Progenitor cell of endocrine pancreas (in vitro differentiated cells): ENCODE results near the gene C1QTNF6. TPM values are rescaled to one million over a fixed set of nuclear protein-coding genes. Genes with fewer than 3 reads are reported as not detected.

ENCODE experiments used
- DNase-seq: peaks from one replicate; pipeline ENCODE4 v3.0.0; 2021; ENCODE audit warnings: low spot score; ENCODE audit not compliant: unreplicated experiment
- H3K27ac Mint-ChIP-seq: 2 replicates; pipeline ENCODE4 v1.8.0; 2021; ENCODE audit warnings: mild to moderate bottlenecking, moderate library complexity, mixed read lengths
- H3K27me3 Mint-ChIP-seq: 2 replicates; pipeline ENCODE4 v1.8.0; 2021; ENCODE audit warnings: mixed read lengths
- H3K36me3 Mint-ChIP-seq: 2 replicates; pipeline ENCODE4 v1.8.0; 2022; ENCODE audit warnings: mixed read lengths; ENCODE audit not compliant: insufficient read depth
- H3K4me1 Mint-ChIP-seq: 2 replicates; pipeline ENCODE4 v1.8.0; 2021; ENCODE audit warnings: low read depth, mixed read lengths
- H3K4me3 Mint-ChIP-seq: 2 replicates; pipeline ENCODE4 v1.8.0; 2021; ENCODE audit warnings: low read depth, mild to moderate bottlenecking, moderate library complexity, mixed read lengths
- H3K9me3 Mint-ChIP-seq: 2 replicates; pipeline ENCODE4 v1.8.0; 2021; ENCODE audit warnings: low read depth, mixed read lengths
- total RNA-seq: library from RNA; stranded (reverse); gene quantifications from 2 replicates; pipeline ENCODE4 v1.2.1, GENCODE V29; 2021
- TF ChIP-seq, protein P1 (sequence below): fragments of 200-600 bp; sonication (generic); IDR thresholded peaks from one replicate; pipeline ENCODE4 v1.5.0; 2021; ENCODE audit warnings: antibody characterized with exemption, mild to moderate bottlenecking; ENCODE audit not compliant: unreplicated experiment

Gene C1QTNF6
- total RNA-seq, 1 donor from 2014 or later, result 14.5 TPM

DNA sequence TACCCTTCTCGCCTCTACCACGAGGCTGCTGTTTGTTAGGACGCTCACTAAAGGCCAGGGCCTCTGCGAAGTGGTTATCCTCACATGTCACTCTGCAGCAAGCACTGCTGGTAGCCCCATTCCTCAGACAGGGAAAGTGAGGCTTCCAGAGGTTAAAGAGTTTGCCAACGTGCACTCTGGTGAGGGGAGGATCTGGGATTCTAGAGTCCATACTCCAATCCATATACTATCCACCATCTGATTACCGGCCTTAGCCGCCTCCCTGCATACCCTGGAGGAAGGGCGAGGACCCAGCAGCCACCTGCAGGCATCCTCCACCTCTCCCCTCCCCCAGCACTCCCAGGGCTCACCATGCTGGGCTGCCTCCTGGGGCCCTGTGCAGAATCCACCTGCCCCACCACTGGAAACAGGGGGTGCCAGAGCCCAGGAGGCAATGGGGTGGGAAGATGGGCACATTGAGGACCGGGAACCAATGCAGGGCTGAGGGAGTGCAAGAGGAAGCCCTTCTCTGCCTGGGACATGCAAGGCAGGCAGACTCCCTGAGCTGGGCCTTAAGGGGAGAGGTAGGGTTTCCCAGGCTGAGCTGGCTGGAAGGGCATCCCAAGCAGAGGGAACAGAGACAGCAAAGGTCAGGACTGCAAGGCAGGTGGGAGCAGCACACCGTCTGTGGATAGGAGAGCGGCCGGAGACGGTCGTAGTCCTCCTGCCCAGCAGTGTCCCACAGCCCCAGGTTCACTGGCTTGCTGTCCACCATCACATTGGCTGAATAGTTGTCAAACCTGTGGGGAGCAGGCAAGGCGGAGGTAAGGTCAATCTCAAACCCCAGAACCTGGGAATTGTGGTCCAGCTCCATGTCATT is 44.3 kb upstream of the C1QTNF6 start:
- Mint-ChIP-seq H3K27me3 (peaks cover 16% of the 10 kb centered on the region), H3K4me3 (no peak overlapping the region), H3K4me1 (no peaks in the 10 kb centered on the region), H3K36me3 (no peaks in the 10 kb centered on the region), H3K9me3 (no peaks in the 10 kb centered on the region), H3K27ac (no peak overlapping the region)
- TF ChIP-seq, protein P1, sequence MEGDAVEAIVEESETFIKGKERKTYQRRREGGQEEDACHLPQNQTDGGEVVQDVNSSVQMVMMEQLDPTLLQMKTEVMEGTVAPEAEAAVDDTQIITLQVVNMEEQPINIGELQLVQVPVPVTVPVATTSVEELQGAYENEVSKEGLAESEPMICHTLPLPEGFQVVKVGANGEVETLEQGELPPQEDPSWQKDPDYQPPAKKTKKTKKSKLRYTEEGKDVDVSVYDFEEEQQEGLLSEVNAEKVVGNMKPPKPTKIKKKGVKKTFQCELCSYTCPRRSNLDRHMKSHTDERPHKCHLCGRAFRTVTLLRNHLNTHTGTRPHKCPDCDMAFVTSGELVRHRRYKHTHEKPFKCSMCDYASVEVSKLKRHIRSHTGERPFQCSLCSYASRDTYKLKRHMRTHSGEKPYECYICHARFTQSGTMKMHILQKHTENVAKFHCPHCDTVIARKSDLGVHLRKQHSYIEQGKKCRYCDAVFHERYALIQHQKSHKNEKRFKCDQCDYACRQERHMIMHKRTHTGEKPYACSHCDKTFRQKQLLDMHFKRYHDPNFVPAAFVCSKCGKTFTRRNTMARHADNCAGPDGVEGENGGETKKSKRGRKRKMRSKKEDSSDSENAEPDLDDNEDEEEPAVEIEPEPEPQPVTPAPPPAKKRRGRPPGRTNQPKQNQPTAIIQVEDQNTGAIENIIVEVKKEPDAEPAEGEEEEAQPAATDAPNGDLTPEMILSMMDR, result no peak
- DNase-seq, result no peak

- H3K27ac Mint-ChIP-seq, result no peak overlapping the region
- peaks cover 13% of the 10 kb centered on the region for H3K27me3 Mint-ChIP-seq
- no peaks in the 10 kb centered on the region for H3K4me1 Mint-ChIP-seq
- TF ChIP-seq, protein P1, result no peak
- no peaks in the 10 kb centered on the region for H3K9me3 Mint-ChIP-seq
- H3K4me3 Mint-ChIP-seq, result no peak overlapping the region
- H3K36me3 Mint-ChIP-seq, result no peaks in the 10 kb centered on the region
- no peak for DNase-seq
These were observed 43.5 kb upstream of the C1QTNF6 start for GRCh38 chr22:37231406-37232139.

DNA sequence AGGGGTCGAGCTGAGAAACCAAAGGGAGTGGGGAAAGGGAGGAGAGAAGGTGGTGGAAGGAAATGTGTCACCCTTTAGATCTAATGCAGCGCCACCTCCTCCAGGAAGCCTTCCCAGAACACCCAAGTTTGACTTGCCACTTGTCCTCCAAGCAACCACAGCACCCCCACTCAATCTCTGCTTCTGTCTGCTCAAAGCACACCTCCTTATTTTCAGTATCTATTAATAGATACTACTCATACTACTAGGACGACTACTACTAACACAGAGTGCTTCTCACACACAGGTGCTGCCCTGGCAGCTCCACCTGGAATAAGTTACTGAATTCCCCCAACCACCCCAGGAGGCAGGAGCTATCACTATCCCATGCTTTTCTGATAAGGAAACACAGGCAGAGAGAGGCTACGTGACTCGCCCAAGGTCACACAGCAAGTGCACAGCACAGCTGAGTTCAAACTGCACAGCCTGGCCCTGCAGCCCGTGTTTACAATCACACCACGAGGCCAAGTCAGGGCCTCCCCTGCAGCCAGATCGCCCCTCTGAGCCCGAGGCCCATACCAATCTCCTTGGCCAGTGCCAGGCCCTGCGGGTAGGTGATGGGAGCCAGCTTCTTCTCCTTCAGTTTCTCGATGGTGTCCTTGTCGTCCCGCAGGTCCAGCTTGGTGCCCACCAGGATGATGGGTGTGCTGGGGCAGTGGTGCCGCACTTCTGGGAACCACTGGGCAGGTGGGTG is 42.8 kb upstream of the C1QTNF6 start:
- H3K4me1 Mint-ChIP-seq, result no peaks in the 10 kb centered on the region
- H3K36me3 Mint-ChIP-seq, result no peaks in the 10 kb centered on the region
- no peak overlapping the region for H3K27ac Mint-ChIP-seq
- DNase-seq, result no peak
- peaks cover 13% of the 10 kb centered on the region for H3K27me3 Mint-ChIP-seq
- H3K4me3 Mint-ChIP-seq, result no peak overlapping the region
- H3K9me3 Mint-ChIP-seq, result no peaks in the 10 kb centered on the region
- TF ChIP-seq, protein P1, result no peak

GRCh38 chr22:37229805-37230672 is 42.0 kb upstream of the C1QTNF6 start:
- no peak for DNase-seq
- H3K9me3 Mint-ChIP-seq, result no peaks in the 10 kb centered on the region
- TF ChIP-seq, protein P1, result no peak
- no peaks in the 10 kb centered on the region for H3K4me1 Mint-ChIP-seq
- H3K27ac Mint-ChIP-seq, result peak overlapping the region; percentile 29
- no peaks in the 10 kb centered on the region for H3K36me3 Mint-ChIP-seq
- no peak overlapping the region for H3K4me3 Mint-ChIP-seq
- H3K27me3 Mint-ChIP-seq, result peaks cover 11% of the 10 kb centered on the region
